ENCODE measurements around the gene LRIF1.
A peak's percentile ranks its signal among the peaks of the same experiment; 100 is the strongest.

DNA sequence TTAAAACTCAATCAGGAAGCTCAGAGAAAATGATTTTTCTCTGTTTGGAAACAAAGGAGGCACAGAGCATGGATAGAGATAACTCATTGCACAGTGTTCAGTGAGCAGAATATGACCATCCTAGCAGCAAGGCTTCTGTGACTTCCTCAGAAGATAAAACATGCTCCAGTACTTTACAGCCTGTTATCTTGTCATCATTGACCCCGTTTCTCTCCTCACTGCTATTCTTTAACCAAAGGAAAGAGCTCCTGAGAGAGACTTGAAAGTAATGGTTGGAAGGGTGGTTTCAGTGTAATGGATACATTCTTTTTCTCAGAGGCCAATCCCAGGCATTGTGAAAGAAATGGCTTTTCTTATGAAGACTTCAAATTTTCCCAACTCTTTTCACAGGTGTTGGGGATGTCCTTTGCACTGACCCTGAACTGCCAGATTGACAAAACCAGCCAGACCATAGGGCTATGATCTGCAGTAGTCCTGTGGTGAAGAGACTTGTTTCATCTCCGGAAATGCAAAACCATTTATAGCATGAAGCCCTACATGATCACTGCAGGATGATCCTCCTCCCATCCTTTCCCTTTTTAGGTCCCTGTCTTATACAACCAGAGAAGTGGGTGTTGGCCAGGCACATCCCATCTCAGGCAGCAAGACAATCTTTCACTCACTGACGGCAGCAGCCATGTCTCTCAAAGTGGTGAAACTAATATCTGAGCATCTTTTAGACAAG is 64.8 kb downstream of the LRIF1 start:
- no peak for TF ChIP-seq EZH2 (IDR thresholded peaks at IDR 0.05; ENCODE audit: borderline replicate concordance, control insufficient read depth, low read depth, low read length)
- TF ChIP-seq SMAD5 (IDR thresholded peaks at IDR 0.05; ENCODE audit: low read depth), result no peak
- no peak for TF ChIP-seq JUNB (IDR thresholded peaks at IDR 0.05)
- no peak for TF ChIP-seq ZNF207 (IDR thresholded peaks at IDR 0.05; ENCODE audit: borderline replicate concordance)
- TF ChIP-seq CTCF (IDR thresholded peaks at IDR 0.05 in 2 of 3, conservative IDR thresholded peaks at IDR 0.05 in 1 of 3; ENCODE audit: control insufficient read depth in 2 of 3, extremely low read depth in 1 of 3, insufficient read depth in 1 of 3, low read depth in 3 of 3, low read length in 3 of 3), result no peak
- no peak for TF ChIP-seq BCL11A (IDR thresholded peaks at IDR 0.05; ENCODE audit: low read depth, low read length)
- TF ChIP-seq SMC3 (IDR thresholded peaks at IDR 0.05; ENCODE audit: borderline replicate concordance, low read length), result no peak
- TF ChIP-seq, protein P1, sequence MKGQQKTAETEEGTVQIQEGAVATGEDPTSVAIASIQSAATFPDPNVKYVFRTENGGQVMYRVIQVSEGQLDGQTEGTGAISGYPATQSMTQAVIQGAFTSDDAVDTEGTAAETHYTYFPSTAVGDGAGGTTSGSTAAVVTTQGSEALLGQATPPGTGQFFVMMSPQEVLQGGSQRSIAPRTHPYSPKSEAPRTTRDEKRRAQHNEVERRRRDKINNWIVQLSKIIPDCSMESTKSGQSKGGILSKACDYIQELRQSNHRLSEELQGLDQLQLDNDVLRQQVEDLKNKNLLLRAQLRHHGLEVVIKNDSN (IDR thresholded peaks at IDR 0.05; ENCODE audit: borderline replicate concordance, extremely low read length, insufficient read depth, low read depth, low read length), result no peak
- TF ChIP-seq IRF3 (IDR thresholded peaks at IDR 0.05), result no peak
- TF ChIP-seq, protein P2, sequence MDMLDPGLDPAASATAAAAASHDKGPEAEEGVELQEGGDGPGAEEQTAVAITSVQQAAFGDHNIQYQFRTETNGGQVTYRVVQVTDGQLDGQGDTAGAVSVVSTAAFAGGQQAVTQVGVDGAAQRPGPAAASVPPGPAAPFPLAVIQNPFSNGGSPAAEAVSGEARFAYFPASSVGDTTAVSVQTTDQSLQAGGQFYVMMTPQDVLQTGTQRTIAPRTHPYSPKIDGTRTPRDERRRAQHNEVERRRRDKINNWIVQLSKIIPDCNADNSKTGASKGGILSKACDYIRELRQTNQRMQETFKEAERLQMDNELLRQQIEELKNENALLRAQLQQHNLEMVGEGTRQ (IDR thresholded peaks at IDR 0.05; ENCODE audit: borderline replicate concordance, low read depth, low read length), result no peak
- 0 out of 2 replicates have a peak, but pooled peaks have one; percentile 25 for TF ChIP-seq POLR2A (IDR thresholded peaks at IDR 0.05; ENCODE audit: low read depth, low read length)
- no peak for TF ChIP-seq YY1 (IDR thresholded peaks at IDR 0.05; ENCODE audit: low read depth, low read length)
- no peak for TF ChIP-seq EGR1 (IDR thresholded peaks at IDR 0.05; ENCODE audit: borderline replicate concordance in 1 of 2, low read depth in 2 of 2, low read length in 2 of 2)

Measured in GM12878 (cell line).